Measurements from ENCODE around the gene ZC3H4. TPM values are rescaled to one million over a fixed set of nuclear protein-coding genes. Genes with fewer than 3 reads are reported as not detected.

ZC3H4 gene
- total RNA-seq, 1 donor from 2014 or later, result 47.5 TPM

DNA sequence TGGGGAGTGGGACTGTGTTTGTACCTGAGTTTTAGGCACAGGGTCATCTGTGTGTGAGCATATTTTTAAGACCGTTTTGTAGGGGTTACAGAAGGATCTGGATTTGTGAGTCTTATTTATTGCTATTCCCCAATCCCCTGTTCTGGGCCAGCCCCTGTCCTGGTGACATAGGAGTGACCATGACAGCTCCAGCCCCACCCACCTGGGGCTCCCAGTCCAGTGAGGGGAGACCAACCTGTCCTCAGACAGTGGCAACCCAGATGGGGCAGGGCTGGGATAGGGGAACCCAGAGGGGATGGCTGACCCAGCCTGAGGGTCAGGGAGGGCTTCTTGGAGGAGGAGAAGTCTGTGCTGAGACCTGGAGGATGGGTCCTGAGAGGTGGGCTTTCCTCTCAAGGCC lies 75.8 kb downstream of the ZC3H4 start:
- Histone ChIP-seq H3K27me3 (no peaks in the 10 kb centered on the region), H3K4me3 (no peak overlapping the region), H3K27ac (no peak overlapping the region), H3K36me3 (no peaks in the 10 kb centered on the region), H3K9me3 (no peaks in the 10 kb centered on the region), H3K4me1 (peaks cover 6% of the 10 kb centered on the region)
- DNase-seq, result no peak
- no peak for ATAC-seq
- TF ChIP-seq CTCF (IDR thresholded peaks at IDR 0.05), result no peak
- intact Hi-C loops (cut with DNase I), result no loop called here

GRCh38 chr19:47036097-47036651 lies 77.4 kb downstream of the ZC3H4 start:
- Histone ChIP-seq H3K27ac (peak overlapping the region; percentile 65), H3K27me3 (peaks cover 9% of the 10 kb centered on the region), H3K9me3 (no peaks in the 10 kb centered on the region), H3K36me3 (no peaks in the 10 kb centered on the region), H3K4me3 (peak overlapping the region; percentile 51), H3K4me1 (peaks cover 6% of the 10 kb centered on the region)
- DNase-seq (peak; percentile 80), ATAC-seq (peak; percentile 35)
- intact Hi-C loops (cut with DNase I), result no loop called here
- peak; percentile 9 for TF ChIP-seq CTCF (IDR thresholded peaks at IDR 0.05)

GRCh38 chr19:47035127-47036096 lies 78.2 kb downstream of the ZC3H4 start:
- H3K4me1 ChIP-seq, result peaks cover 6% of the 10 kb centered on the region
- H3K4me3 ChIP-seq, result peak overlapping the region; percentile 51
- H3K27ac ChIP-seq, result peak overlapping the region; percentile 65
- TF ChIP-seq CTCF (IDR thresholded peaks at IDR 0.05), result peak; percentile 98
- ATAC-seq (peak; percentile 96), DNase-seq (peak; percentile 94)
- H3K36me3 ChIP-seq, result no peaks in the 10 kb centered on the region
- peaks cover 14% of the 10 kb centered on the region for H3K27me3 ChIP-seq
- intact Hi-C loops (cut with DNase I), result no loop called here
- H3K9me3 ChIP-seq, result no peaks in the 10 kb centered on the region

- no peak overlapping the region for H3K4me3 ChIP-seq
- intact Hi-C loops (cut with DNase I), result no loop called here
- ATAC-seq, result peak; percentile 71
- H3K36me3 ChIP-seq, result no peaks in the 10 kb centered on the region
- H3K27me3 ChIP-seq, result peaks cover 39% of the 10 kb centered on the region
- H3K27ac ChIP-seq, result no peak overlapping the region
- no peaks in the 10 kb centered on the region for H3K9me3 ChIP-seq
- peak; percentile 78 for TF ChIP-seq CTCF (IDR thresholded peaks at IDR 0.05)
- H3K4me1 ChIP-seq, result peaks cover 6% of the 10 kb centered on the region
- DNase-seq, result peak; percentile 80
Measured at GRCh38 chr19:47032171-47032811, 81.3 kb downstream of the ZC3H4 start.

DNA sequence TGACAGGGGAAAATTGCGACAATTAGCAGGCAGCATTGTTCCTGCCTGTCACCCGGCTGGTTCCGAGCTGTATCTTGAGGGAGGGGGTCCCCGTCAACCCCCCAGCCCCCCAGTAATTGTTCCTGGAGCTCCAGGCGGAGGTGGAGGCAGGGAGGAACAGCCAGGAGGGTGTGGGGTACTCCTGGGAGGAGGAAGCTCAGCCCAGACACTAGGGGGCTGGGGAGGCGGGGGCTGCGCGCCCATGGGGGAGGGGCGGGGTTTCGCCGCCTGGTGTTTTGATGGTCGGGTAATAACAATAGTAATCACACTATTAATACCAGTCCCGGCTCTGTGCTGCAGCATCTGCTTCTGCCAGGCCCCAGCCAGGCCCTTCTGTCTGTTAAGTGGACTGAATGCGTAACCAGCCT lies 85.4 kb downstream of the ZC3H4 start:
- Histone ChIP-seq H3K9me3 (no peaks in the 10 kb centered on the region), H3K27ac (no peak overlapping the region), H3K4me3 (no peak overlapping the region), H3K36me3 (no peaks in the 10 kb centered on the region), H3K4me1 (no peaks in the 10 kb centered on the region), H3K27me3 (peaks cover 70% of the 10 kb centered on the region)
- no peak for DNase-seq
- intact Hi-C loops (cut with DNase I), result no loop called here
- no peak for TF ChIP-seq CTCF (IDR thresholded peaks at IDR 0.05)
- no peak for ATAC-seq

Measured in upper lobe of right lung (tissue), 1 donor.